Upper lobe of left lung (tissue), 6 donors: ENCODE data around the gene CRKL. TPM values are rescaled to one million over a fixed set of nuclear protein-coding genes. Genes with fewer than 3 reads are reported as not detected.

Source experiments
- ATAC-seq, 2 donors: fragments of 200-7000 bp; cut with Tn5 transposase; one replicate each; pipeline ENCODE4 v1.9.1; 2022; ENCODE audit warnings: mild to moderate bottlenecking in 2 of 2, moderate library complexity in 2 of 2; ENCODE audit not compliant: low FRiP score in 2 of 2
- DNase-seq, 2 donors: peaks; one replicate each; pipeline ENCODE4 v3.0.0-alpha.2; 2019 to 2020
- H3K27ac ChIP-seq, 4 donors: fragments of 200-600 bp; sonication (generic); one replicate each; pipeline ENCODE4 v1.5.1; 2016 to 2019
- H3K27me3 ChIP-seq, 4 donors: fragments of 200-600 bp; sonication (generic); one replicate each; pipeline ENCODE4 v1.5.1; 2017 to 2019
- H3K36me3 ChIP-seq, 4 donors: fragments of 200-600 bp; sonication (generic); one replicate each; pipeline ENCODE4 v1.5.1; 2016 to 2019
- H3K4me1 ChIP-seq, 4 donors: fragments of 200-600 bp; sonication (generic); one replicate each; pipeline ENCODE4 v1.5.1; 2018 to 2019
- H3K4me3 ChIP-seq, 4 donors: fragments of 200-600 bp; sonication (generic); one replicate each; pipeline ENCODE4 v1.5.1; 2017 to 2019; ENCODE audit warnings: mild to moderate bottlenecking in 2 of 4, moderate library complexity in 1 of 4
- H3K9me3 ChIP-seq, 4 donors: fragments of 200-600 bp; sonication (generic); one replicate each; pipeline ENCODE4 v1.5.1; 2018 to 2019
- CTCF ChIP-seq, 6 experiments: fragments of 450-650 bp in 4 of 6; fragments of 200-600 bp in 2 of 6; sonication (generic) in 2 of 6; IDR thresholded peaks; one replicate each; pipeline ENCODE4 v1.5.1; 2016 to 2019; ENCODE audit warnings: antibody characterized with exemption in 6 of 6
- EP300 ChIP-seq, 4 donors: sonication (generic); formaldehyde crosslinking; IDR thresholded peaks; one replicate each; pipeline ENCODE4 v1.5.1; 2017; ENCODE audit warnings: antibody characterized with exemption in 4 of 4, control low read depth in 2 of 4
- POLR2A ChIP-seq, 4 donors: fragments of 450-650 bp; IDR thresholded peaks; one replicate each; pipeline ENCODE4 v1.5.1; 2016 to 2017; ENCODE audit warnings: antibody characterized with exemption in 4 of 4, mild to moderate bottlenecking in 2 of 4
- POLR2AphosphoS5 ChIP-seq, 2 donors: sonication (generic); formaldehyde crosslinking; IDR thresholded peaks; one replicate each; pipeline ENCODE4 v1.5.1; 2017; ENCODE audit warnings: antibody characterized with exemption in 2 of 2
- WGBS, 2 donors: methylation state at CpG; one replicate each; pipeline ENCODE4 v1.1.5; 2017 to 2018; 5-methylcytosine and 5-hydroxymethylcytosine counted together
- total RNA-seq, 6 donors: library from RNA; depleted of rRNA in 4 of 6; stranded (reverse); fragments of >200 nt in 4 of 6; gene quantifications; one replicate each; pipeline versions ENCODE4 v1.1.0 to v1.2.1, GENCODE V29; 2016 to 2021
- donor health status: DM: no; HTN: no; CAD: no; lungs with moderate emphysema.
- donor health status: DM: no; HTN: yes; CAD: no; lungs with severe emphysema.

CRKL gene
- total RNA-seq, 6 donors from 2014 or later = 35.6 to 65.4 (median 53.4) TPM

GRCh38 chr22:20982563-20982882, 65.3 kb downstream of the CRKL start:
- 6% methylated on average over 12 of the region's 12 CpGs; no CpG with 5 or more reads in 1 of the 2 donors for WGBS, 2 donors
- Histone ChIP-seq H3K27ac (peak overlapping the region in 3 of 4 donors; percentile 92 to 95 (median 94)), H3K36me3 (peaks cover 2 to 24% (median 9%) of the 10 kb centered on the region in 4 donors), H3K27me3 (no peaks in the 10 kb centered on the region), H3K4me3 (peak overlapping the region; percentile 38 to 81 (median 68)), H3K4me1 (peaks cover 26 to 42% (median 30%) of the 10 kb centered on the region in 4 donors), H3K9me3 (peaks cover 0 to 9% (median 1%) of the 10 kb centered on the region in 4 donors)
- ATAC-seq (peak; percentile 4 to 5), DNase-seq (no peak)
- TF ChIP-seq EP300 (IDR thresholded peaks at IDR 0.05) = no peak
- TF ChIP-seq CTCF (IDR thresholded peaks at IDR 0.05) = no peak
- no peak for TF ChIP-seq POLR2AphosphoS5 (IDR thresholded peaks at IDR 0.05)
- TF ChIP-seq POLR2A (IDR thresholded peaks at IDR 0.05) = no peak

GRCh38 chr22:20983081-20983771, 66.0 kb downstream of the CRKL start:
- ATAC-seq (no peak), DNase-seq (no peak)
- TF ChIP-seq POLR2AphosphoS5 (IDR thresholded peaks at IDR 0.05) (no peak), EP300 (IDR thresholded peaks at IDR 0.05) (no peak), POLR2A (IDR thresholded peaks at IDR 0.05) (no peak), CTCF (IDR thresholded peaks at IDR 0.05) (no peak)
- 66 to 84% methylated on average over 4 to 5 of the region's 5 CpGs for WGBS, 2 donors
- H3K4me1 ChIP-seq = peaks cover 26 to 42% (median 30%) of the 10 kb centered on the region in 4 donors
- H3K4me3 ChIP-seq = peak overlapping the region; percentile 38 to 81 (median 68)
- H3K27me3 ChIP-seq = no peaks in the 10 kb centered on the region
- peaks cover 0 to 8% (median 1%) of the 10 kb centered on the region in 4 donors for H3K9me3 ChIP-seq
- H3K27ac ChIP-seq = peak overlapping the region in 2 of 4 donors; percentile 92 to 95
- H3K36me3 ChIP-seq = peaks cover 3 to 31% (median 14%) of the 10 kb centered on the region in 4 donors

- Histone ChIP-seq H3K4me1 (peaks cover 14 to 25% (median 21%) of the 10 kb centered on the region in 4 donors), H3K4me3 (no peak overlapping the region), H3K9me3 (no peaks in the 10 kb centered on the region), H3K36me3 (peaks cover 3 to 43% (median 22%) of the 10 kb centered on the region in 4 donors), H3K27ac (no peak overlapping the region), H3K27me3 (no peaks in the 10 kb centered on the region)
- no peak for TF ChIP-seq CTCF (IDR thresholded peaks at IDR 0.05)
- TF ChIP-seq EP300 (IDR thresholded peaks at IDR 0.05) = no peak
- no peak for TF ChIP-seq POLR2A (IDR thresholded peaks at IDR 0.05)
- TF ChIP-seq POLR2AphosphoS5 (IDR thresholded peaks at IDR 0.05) = no peak
- ATAC-seq = no peak
- peak in 1 of 2 donors; percentile 30 for DNase-seq
- 96 to 97% methylated on average over 3 to 7 of the region's 7 CpGs for WGBS, 2 donors
These were observed 68.5 kb downstream of the CRKL start for GRCh38 chr22:20985720-20986119.

GRCh38 chr22:20986365-20986764, 69.2 kb downstream of the CRKL start:
- TF ChIP-seq POLR2AphosphoS5 (IDR thresholded peaks at IDR 0.05) (no peak), POLR2A (IDR thresholded peaks at IDR 0.05) (no peak)
- Histone ChIP-seq H3K27me3 (no peaks in the 10 kb centered on the region), H3K4me1 (peaks cover 9 to 19% (median 15%) of the 10 kb centered on the region in 4 donors), H3K36me3 (peaks cover 3 to 49% (median 27%) of the 10 kb centered on the region in 4 donors), H3K9me3 (no peaks in the 10 kb centered on the region), H3K4me3 (no peak overlapping the region), H3K27ac (no peak overlapping the region)
- no peak for ATAC-seq
- 94 to 96% methylated on average over 1 of the region's 1 CpG for WGBS, 2 donors
- no peak for DNase-seq

- ATAC-seq = no peak
- WGBS, 2 donors = 92 to 94% methylated on average over 13 to 14 of the region's 14 CpGs
- Histone ChIP-seq H3K27ac (no peak overlapping the region), H3K36me3 (peaks cover 6 to 60% (median 37%) of the 10 kb centered on the region in 4 donors), H3K9me3 (no peaks in the 10 kb centered on the region), H3K4me3 (no peak overlapping the region), H3K27me3 (no peaks in the 10 kb centered on the region), H3K4me1 (peaks cover 7 to 14% (median 12%) of the 10 kb centered on the region in 4 donors)
- DNase-seq = peak in 1 of 2 donors; percentile 61
- no peak for TF ChIP-seq POLR2A (IDR thresholded peaks at IDR 0.05)
- no peak for TF ChIP-seq EP300 (IDR thresholded peaks at IDR 0.05)
These were observed 70.2 kb downstream of the CRKL start for GRCh38 chr22:20987375-20987774.
